Panc1 (cell line): ENCODE results near the gene FHIT. TPM values are rescaled to one million over a fixed set of nuclear protein-coding genes. Genes with fewer than 3 reads are reported as not detected.

Experiments
- ATAC-seq: fragments of 200-7000 bp; cut with Tn5 transposase; 2 replicates; pipeline ENCODE4 v1.9.1; 2020; ENCODE audit warnings: mild to moderate bottlenecking, moderate library complexity
- BruUV-seq: library from RNA; stranded (reverse); fragments of 400-500 nt; replicated peaks from 2 replicates; lab custom pipeline; 2021; lab: Mats Ljungman, UMichigan
- CTCF ChIA-PET: fragments of 300-600 bp; sonication (Branson Sonifier 250); formaldehyde crosslinking; loops from one replicate; lab custom pipeline; 2022; ENCODE audit warnings: antibody characterized with exemption; lab: Charles Lee
- POLR2A ChIA-PET: fragments of 300-600 bp; sonication (Branson Sonifier 250); formaldehyde crosslinking; loops from one replicate; lab custom pipeline; 2022; ENCODE audit warnings: antibody characterized with exemption; lab: Charles Lee
- DNase-seq: peaks from one replicate; pipeline ENCODE4 v3.0.0-alpha.2; 2010; ENCODE audit warnings: low read depth, low spot score
- H3K27ac ChIP-seq: 2 replicates; pipeline ENCODE4 v1.5.1; 2011; ENCODE audit warnings: mild to moderate bottlenecking, low read length, inconsistent platforms
- H3K27me3 ChIP-seq: fragments of 200-500 bp; sonication (Bioruptor generic); 2 replicates; pipeline ENCODE4 v1.6.0; 2014; ENCODE audit warnings: low read length, inconsistent platforms; ENCODE audit not compliant: control insufficient read depth, insufficient read depth
- H3K36me3 ChIP-seq: fragments of 200-500 bp; sonication (Bioruptor generic); 2 replicates; pipeline ENCODE4 v1.5.1; 2014; ENCODE audit warnings: inconsistent platforms, mild to moderate bottlenecking, low read length, moderate library complexity; ENCODE audit not compliant: control insufficient read depth, insufficient read depth
- H3K4me1 ChIP-seq: 2 replicates; pipeline ENCODE4 v1.5.1; 2011; ENCODE audit warnings: inconsistent platforms, mild to moderate bottlenecking, low read length, moderate library complexity; ENCODE audit not compliant: control insufficient read depth, insufficient read depth
- H3K4me3 ChIP-seq, 2 experiments: 2 replicates each; pipeline ENCODE4 v1.5.1; 2011 to 2012; ENCODE audit warnings: low read depth in 2 of 2, low read length in 2 of 2, mild to moderate bottlenecking in 2 of 2, inconsistent platforms in 1 of 2, moderate library complexity in 1 of 2
- H3K9me3 ChIP-seq: fragments of 200-500 bp; sonication (Bioruptor generic); 2 replicates; pipeline ENCODE4 v1.5.1; 2014; ENCODE audit warnings: low read depth, mild to moderate bottlenecking, inconsistent platforms, low read length, moderate library complexity; ENCODE audit not compliant: control insufficient read depth, insufficient read depth
- CTCF ChIP-seq: fragments of 450-650 bp; IDR thresholded peaks from 2 replicates; pipeline ENCODE4 v1.5.1; 2017; ENCODE audit warnings: mild to moderate bottlenecking
- POLR2AphosphoS5 ChIP-seq: IDR thresholded peaks from 2 replicates; pipeline ENCODE4 v1.6.1; 2012; ENCODE audit warnings: mild to moderate bottlenecking, low read depth, low read length, moderate library complexity
- REST ChIP-seq, 2 experiments: IDR thresholded peaks; 2 replicates each; pipeline ENCODE4 v1.6.1; 2011 to 2012; ENCODE audit warnings: low read depth in 2 of 2, control low read depth in 1 of 2, low read length in 1 of 2, mild to moderate bottlenecking in 1 of 2, moderate library complexity in 1 of 2; ENCODE audit not compliant: insufficient read depth in 1 of 2
- SIN3A ChIP-seq: IDR thresholded peaks from 2 replicates; pipeline ENCODE4 v1.6.1; 2012; ENCODE audit warnings: low read depth, mild to moderate bottlenecking, low read length, moderate library complexity, borderline replicate concordance; ENCODE audit not compliant: insufficient read depth
- TCF7L2 ChIP-seq: IDR thresholded peaks from 2 replicates; pipeline ENCODE4 v1.6.1; 2011; ENCODE audit warnings: mild to moderate bottlenecking, low read depth, low read length, inconsistent platforms
- in situ Hi-C: cut with HindIII; loops from 2 replicates; pipeline ENCODE4 v1.10.0; 2016; ENCODE audit warnings: low sequenced_read_pairs, low pct_unique_long_range_greater_than_20kb
- intact Hi-C: fragments of 100-400 bp; cut with micrococcal nuclease; formaldehyde crosslinking; loops from one replicate; pipeline ENCODE4 v1.10.0; 2022; ENCODE audit not compliant: unreplicated experiment
- total RNA-seq: library from RNA; stranded (reverse); gene quantifications from one replicate; pipeline ENCODE4 v1.2.1, GENCODE V29; 2021; ENCODE audit not compliant: unreplicated experiment

FHIT gene
- total RNA-seq, 1 experiment from 2014 or later, result 2.2 TPM

- CTCF ChIA-PET, result no interaction called here
- no peak for TF ChIP-seq CTCF
- no peak for TF ChIP-seq REST (IDR thresholded peaks at IDR 0.05; ENCODE audit: insufficient read depth in 1 of 2, low read depth in 2 of 2, low read length in 1 of 2)
- TF ChIP-seq TCF7L2, result no peak
- no peak for TF ChIP-seq SIN3A
- TF ChIP-seq POLR2AphosphoS5, result no peak
- intact Hi-C loops, result no loop called here
Measured at GRCh38 chr3:60056404-60056803, 1194.8 kb downstream of the FHIT start.

GRCh38 chr3:60055765-60056164 is 1195.5 kb downstream of the FHIT start:
- intact Hi-C loops (no loop called here), in situ Hi-C loops (no loop called here)
- H3K27ac ChIP-seq, result no peak overlapping the region
- POLR2A ChIA-PET, result no interaction called here
- no TSS peak for BruUV-seq
- H3K9me3 ChIP-seq, result no peaks in the 10 kb centered on the region
- H3K36me3 ChIP-seq, result no peaks in the 10 kb centered on the region
- H3K4me1 ChIP-seq, result no peaks in the 10 kb centered on the region
- H3K27me3 ChIP-seq, result no peaks in the 10 kb centered on the region
- no peak for ATAC-seq
- TF ChIP-seq TCF7L2, result no peak
- TF ChIP-seq POLR2AphosphoS5, result no peak
- TF ChIP-seq CTCF, result no peak
- no peak for TF ChIP-seq SIN3A
- no peak for TF ChIP-seq REST (IDR thresholded peaks at IDR 0.05; ENCODE audit: insufficient read depth in 1 of 2, low read depth in 2 of 2, low read length in 1 of 2)
- CTCF ChIA-PET, result no interaction called here
- no peak for DNase-seq
- no peak overlapping the region for H3K4me3 ChIP-seq

More at GRCh38 chr3:60056404-60056803, 1194.8 kb downstream of the FHIT start:
- Histone ChIP-seq H3K9me3 (no peaks in the 10 kb centered on the region), H3K4me1 (no peaks in the 10 kb centered on the region), H3K27ac (no peak overlapping the region), H3K4me3 (no peak overlapping the region), H3K27me3 (no peaks in the 10 kb centered on the region), H3K36me3 (no peaks in the 10 kb centered on the region)
- POLR2A ChIA-PET, result no interaction called here
- DNase-seq (no peak), ATAC-seq (no peak)
- in situ Hi-C loops, result no loop called here
- no TSS peak for BruUV-seq
